WTC11 (cell line): ENCODE data around the gene VARS1.

Experiments used
- NFYB ChIP-seq: sonication (generic); formaldehyde crosslinking; conservative IDR thresholded peaks from 2 replicates; pipeline ENCODE4 v1.8.0; 2022; ENCODE audit warnings: low read depth, missing genetic modification reagents
- NR3C1 ChIP-seq: sonication (generic); formaldehyde crosslinking; conservative IDR thresholded peaks from 2 replicates; pipeline ENCODE4 v1.8.1; 2023; ENCODE audit warnings: low read depth, mild to moderate bottlenecking, missing genetic modification reagents
- TEAD4 ChIP-seq: sonication (generic); formaldehyde crosslinking; IDR thresholded peaks from 2 replicates; pipeline ENCODE4 v1.8.0; 2022; ENCODE audit warnings: mild to moderate bottlenecking, missing genetic modification reagents
- ZNF232 ChIP-seq: sonication (generic); formaldehyde crosslinking; IDR thresholded peaks from 2 replicates; pipeline ENCODE4 v1.8.0; 2022; ENCODE audit warnings: mild to moderate bottlenecking, missing genetic modification reagents
- ZNF423 ChIP-seq: fragments of 250-450 bp; sonication (Bioruptor Pico); IDR thresholded peaks from 2 replicates; pipeline ENCODE4 v2.1.2; 2022; ENCODE audit warnings: mild to moderate bottlenecking, moderate library complexity
- TF ChIP-seq, protein P1 (sequence below): sonication (generic); formaldehyde crosslinking; IDR thresholded peaks from 2 replicates; pipeline ENCODE4 v1.8.0; 2022; ENCODE audit warnings: mild to moderate bottlenecking, missing genetic modification reagents
- TF ChIP-seq, protein P2 (sequence below): fragments of 200-600 bp; IDR thresholded peaks from 2 replicates; pipeline ENCODE4 v1.8.0; 2022; ENCODE audit warnings: antibody characterized with exemption
- TF ChIP-seq, protein P3 (sequence below): sonication (generic); formaldehyde crosslinking; IDR thresholded peaks from 2 replicates; pipeline ENCODE4 v1.8.0; 2023; ENCODE audit warnings: missing genetic modification reagents
- TF ChIP-seq, protein P4 (sequence below): sonication (generic); formaldehyde crosslinking; IDR thresholded peaks from 2 replicates; pipeline ENCODE4 v1.8.1; 2023; ENCODE audit warnings: mild to moderate bottlenecking, moderate library complexity, missing genetic modification reagents

DNA sequence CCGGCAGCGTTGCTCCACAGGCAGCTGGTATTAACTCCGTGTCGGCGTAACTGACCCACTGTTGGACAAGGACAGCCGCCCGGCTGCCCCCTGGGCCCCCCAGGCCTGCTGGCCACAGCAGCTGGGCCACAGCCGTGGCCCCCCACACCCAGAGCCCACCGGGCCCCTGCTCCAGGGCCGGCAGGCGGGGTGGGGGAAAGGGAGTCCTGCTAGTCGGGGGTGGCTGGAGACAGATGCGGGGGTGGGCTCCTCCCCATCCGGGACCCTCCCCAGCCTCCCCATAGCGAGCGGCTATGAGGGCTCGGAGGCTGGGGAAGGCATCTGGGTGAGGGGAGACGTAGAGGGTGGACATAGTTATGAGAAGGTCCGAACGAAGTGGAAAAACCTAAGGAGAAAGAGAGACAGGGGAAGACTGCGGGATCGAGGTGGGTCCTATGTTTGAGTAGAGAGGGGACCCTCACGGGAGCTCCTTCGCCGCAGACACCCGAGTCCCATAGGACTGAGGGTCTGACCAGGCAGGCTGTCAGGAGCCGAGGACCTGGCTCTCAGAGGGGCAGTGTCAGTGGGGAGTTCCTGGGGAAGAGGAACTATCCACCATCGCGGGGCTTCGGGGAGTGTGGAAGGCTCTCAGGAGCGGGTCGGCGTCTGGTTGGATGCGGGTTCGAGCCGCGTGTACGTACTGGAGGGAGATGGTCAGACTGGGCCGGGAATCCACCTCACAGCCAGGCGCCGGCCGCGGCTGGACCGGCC is 511 bp downstream of the VARS1 start:
- TF ChIP-seq, protein P1, sequence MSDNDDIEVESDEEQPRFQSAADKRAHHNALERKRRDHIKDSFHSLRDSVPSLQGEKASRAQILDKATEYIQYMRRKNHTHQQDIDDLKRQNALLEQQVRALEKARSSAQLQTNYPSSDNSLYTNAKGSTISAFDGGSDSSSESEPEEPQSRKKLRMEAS (CRISPR knock-in tag) = no peak
- TF ChIP-seq, protein P2, sequence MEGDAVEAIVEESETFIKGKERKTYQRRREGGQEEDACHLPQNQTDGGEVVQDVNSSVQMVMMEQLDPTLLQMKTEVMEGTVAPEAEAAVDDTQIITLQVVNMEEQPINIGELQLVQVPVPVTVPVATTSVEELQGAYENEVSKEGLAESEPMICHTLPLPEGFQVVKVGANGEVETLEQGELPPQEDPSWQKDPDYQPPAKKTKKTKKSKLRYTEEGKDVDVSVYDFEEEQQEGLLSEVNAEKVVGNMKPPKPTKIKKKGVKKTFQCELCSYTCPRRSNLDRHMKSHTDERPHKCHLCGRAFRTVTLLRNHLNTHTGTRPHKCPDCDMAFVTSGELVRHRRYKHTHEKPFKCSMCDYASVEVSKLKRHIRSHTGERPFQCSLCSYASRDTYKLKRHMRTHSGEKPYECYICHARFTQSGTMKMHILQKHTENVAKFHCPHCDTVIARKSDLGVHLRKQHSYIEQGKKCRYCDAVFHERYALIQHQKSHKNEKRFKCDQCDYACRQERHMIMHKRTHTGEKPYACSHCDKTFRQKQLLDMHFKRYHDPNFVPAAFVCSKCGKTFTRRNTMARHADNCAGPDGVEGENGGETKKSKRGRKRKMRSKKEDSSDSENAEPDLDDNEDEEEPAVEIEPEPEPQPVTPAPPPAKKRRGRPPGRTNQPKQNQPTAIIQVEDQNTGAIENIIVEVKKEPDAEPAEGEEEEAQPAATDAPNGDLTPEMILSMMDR = no peak
- TF ChIP-seq, protein P3, sequence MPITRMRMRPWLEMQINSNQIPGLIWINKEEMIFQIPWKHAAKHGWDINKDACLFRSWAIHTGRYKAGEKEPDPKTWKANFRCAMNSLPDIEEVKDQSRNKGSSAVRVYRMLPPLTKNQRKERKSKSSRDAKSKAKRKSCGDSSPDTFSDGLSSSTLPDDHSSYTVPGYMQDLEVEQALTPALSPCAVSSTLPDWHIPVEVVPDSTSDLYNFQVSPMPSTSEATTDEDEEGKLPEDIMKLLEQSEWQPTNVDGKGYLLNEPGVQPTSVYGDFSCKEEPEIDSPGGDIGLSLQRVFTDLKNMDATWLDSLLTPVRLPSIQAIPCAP (CRISPR knock-in tag) = no peak
- TF ChIP-seq NFYB (no peak), TEAD4 (CRISPR knock-in tag) (no peak), ZNF423 (CRISPR knock-in tag) (no peak), NR3C1 (CRISPR knock-in tag) (no peak), ZNF232 (no peak)
- TF ChIP-seq, protein P4, sequence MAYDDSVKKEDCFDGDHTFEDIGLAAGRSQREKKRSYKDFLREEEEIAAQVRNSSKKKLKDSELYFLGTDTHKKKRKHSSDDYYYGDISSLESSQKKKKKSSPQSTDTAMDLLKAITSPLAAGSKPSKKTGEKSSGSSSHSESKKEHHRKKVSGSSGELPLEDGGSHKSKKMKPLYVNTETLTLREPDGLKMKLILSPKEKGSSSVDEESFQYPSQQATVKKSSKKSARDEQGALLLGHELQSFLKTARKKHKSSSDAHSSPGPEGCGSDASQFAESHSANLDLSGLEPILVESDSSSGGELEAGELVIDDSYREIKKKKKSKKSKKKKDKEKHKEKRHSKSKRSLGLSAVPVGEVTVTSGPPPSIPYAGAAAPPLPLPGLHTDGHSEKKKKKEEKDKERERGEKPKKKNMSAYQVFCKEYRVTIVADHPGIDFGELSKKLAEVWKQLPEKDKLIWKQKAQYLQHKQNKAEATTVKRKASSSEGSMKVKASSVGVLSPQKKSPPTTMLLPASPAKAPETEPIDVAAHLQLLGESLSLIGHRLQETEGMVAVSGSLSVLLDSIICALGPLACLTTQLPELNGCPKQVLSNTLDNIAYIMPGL (CRISPR knock-in tag) = no peak; the same call in 1 of the 2 replicates
